HG03457 (cell line): ENCODE data around the gene CALR3.

ENCODE experiments used
- ATAC-seq: cut with Tn5 transposase; IDR thresholded peaks from one replicate; pipeline ENCODE4 v1.9.1; 2021; ENCODE audit warnings: moderate number of reproducible peaks; ENCODE audit not compliant: unreplicated experiment

Gene CALR3

DNA sequence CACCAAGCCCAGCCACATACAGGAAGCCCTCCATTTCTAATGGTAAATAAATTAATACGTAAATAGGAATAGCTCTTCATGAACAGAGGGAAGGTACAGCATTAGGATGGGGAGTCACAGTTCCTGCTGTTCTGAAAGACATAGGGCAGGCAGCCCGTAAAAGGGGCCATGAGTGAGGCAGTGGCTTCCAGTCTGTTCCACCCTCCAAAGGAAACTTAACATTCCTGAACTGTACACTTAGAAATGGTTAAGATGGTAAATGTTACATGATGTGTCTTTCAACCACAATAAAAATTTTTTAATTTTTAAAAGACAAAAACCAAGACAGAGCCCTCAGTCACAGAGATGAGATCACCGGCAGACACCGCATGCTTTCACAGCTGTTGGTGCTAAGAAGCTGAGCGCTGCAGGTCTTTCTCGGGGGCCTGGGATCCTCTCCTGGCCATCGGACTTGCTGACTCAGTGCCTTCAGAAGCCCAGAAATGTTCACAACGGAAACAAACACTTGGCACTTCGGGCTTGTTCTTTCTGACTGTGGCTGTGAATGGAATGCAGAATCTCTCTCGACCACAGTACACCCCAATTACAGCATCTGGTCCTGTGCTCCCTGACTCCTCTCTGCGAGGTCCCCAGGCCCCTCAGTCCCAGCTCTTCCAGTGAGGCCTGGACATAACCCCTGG is 60.6 kb downstream of the CALR3 start:
- ATAC-seq: no peak

DNA sequence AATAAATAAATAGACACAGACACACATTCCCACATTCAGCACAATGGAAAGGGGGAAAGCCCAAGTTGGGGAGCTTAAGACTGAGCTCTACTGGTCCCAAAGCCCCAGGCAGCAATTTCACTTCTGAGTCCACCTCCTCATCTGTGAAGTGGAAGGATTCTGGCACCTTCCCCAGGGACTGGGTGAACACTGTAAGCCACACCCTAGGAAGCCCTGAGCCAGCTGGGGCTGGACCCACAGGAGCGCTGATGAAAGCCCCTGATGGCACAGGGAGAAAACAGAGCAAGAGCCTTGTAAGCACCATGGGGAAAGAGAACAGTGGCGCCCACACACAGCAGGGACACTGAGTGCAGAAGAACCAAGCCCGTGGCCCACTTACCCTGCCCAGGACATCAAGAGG is 62.0 kb downstream of the CALR3 start:
- no peak for ATAC-seq

DNA sequence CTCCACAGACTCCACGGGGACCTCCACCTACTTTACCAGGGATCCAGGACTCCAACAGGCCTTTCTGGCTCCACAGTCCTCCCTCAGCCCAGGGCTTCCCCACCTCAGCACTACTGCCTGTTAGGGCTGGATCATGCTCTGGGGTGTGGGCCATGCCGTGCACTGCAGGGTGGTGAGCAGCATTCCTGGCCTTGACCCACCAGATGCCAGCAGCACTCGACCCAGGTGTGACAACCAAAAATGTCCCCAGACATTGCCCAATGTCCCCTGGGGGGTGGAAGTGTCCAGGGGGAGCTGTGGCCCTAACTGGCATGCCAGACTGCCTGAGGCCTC is 66.2 kb downstream of the CALR3 start:
- ATAC-seq: no peak

DNA sequence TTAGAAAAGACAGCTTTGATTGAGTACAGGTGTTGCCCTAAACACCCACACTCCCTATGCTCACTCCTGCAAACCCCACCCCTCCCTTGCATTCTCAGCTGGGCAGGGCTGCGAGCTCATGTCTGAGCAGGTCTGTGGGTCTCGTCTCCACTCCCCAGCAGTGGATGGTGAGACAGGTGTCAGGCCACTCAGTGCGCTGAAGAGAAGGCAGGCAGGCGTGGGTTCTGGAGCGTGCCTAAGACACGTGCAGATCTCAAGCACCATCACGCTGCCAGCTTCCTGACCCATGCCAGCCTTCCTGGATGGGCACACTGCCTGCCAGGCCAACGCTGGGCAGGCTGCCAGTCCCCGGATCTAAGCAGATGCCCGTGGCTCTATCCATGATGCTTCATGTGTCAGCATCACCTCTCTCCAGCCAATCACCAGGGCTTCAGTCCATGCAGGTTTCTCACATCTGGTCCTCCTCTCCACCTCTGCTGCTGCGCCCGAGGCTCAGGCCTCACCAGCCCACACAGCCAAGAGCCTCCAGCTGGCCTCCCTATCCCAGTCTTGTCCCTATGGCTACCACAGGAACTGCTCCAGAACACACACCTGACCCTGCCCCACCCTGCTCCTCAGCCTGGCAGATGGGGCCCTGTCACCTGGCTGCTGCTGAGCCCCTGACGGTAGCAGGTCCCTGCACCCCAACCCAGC is 66.8 kb downstream of the CALR3 start:
- no peak for ATAC-seq
